Measurements from ENCODE around the gene MINPP1. TPM values are rescaled to one million over a fixed set of nuclear protein-coding genes. Genes with fewer than 3 reads are reported as not detected.

The MINPP1 gene
- total RNA-seq, 1 experiment from 2014 or later, result 37.0 TPM

DNA sequence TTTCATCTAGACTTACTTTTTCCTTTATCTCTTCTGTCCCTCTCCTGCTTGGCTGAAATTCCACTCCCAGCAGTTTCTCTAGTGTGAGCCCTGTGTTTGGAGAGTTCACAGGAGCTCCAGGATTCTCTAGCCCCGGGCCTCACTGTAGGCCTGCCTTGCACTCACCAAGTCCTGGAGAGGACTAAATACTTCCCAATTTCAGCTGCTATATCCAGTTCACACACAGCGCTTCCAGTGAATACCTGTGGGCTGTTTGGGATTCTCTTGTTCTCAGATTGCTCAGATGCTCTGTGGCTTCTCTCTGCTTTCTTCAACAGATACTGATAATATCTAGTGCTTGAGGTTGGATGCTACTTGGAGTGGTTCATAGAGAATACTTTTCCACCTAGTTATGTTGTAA lies 46.0 kb downstream of the MINPP1 start:
- intact Hi-C loops (cut with micrococcal nuclease; ENCODE audit: unreplicated experiment), result no loop called here
- in situ Hi-C loops (cut with HindIII; ENCODE audit: low pct_unique_long_range_greater_than_20kb, low sequenced_read_pairs), result no loop called here
- no TSS peak for BruUV-seq (replicated peaks)

GRCh38 chr10:87551326-87551725 lies 46.6 kb downstream of the MINPP1 start:
- TF ChIP-seq SIN3A (IDR thresholded peaks at IDR 0.05; ENCODE audit: borderline replicate concordance, insufficient read depth, low read depth, low read length) (no peak), POLR2AphosphoS5 (IDR thresholded peaks at IDR 0.05; ENCODE audit: low read depth, low read length) (no peak), TCF7L2 (IDR thresholded peaks at IDR 0.05; ENCODE audit: low read depth, low read length) (no peak), CTCF (IDR thresholded peaks at IDR 0.05) (no peak), REST (IDR thresholded peaks at IDR 0.05; ENCODE audit: insufficient read depth in 1 of 2, low read depth in 2 of 2, low read length in 1 of 2) (no peak)
- Histone ChIP-seq H3K36me3 (ENCODE audit: control insufficient read depth, insufficient read depth, low read length) (0 out of 2 replicates have a peak, but pooled peaks cover 8% of the 10 kb centered on the region), H3K27ac (ENCODE audit: low read length) (no peak overlapping the region), H3K4me1 (ENCODE audit: control insufficient read depth, insufficient read depth, low read length) (no peaks in the 10 kb centered on the region), H3K9me3 (ENCODE audit: control insufficient read depth, insufficient read depth, low read depth, low read length) (no peaks in the 10 kb centered on the region), H3K4me3 (ENCODE audit: low read depth in 2 of 2, low read length in 2 of 2) (no peak overlapping the region), H3K27me3 (ENCODE audit: control insufficient read depth, insufficient read depth, low read length) (no peaks in the 10 kb centered on the region)
- intact Hi-C loops (cut with micrococcal nuclease; ENCODE audit: unreplicated experiment), result no loop called here
- in situ Hi-C loops (cut with HindIII; ENCODE audit: low pct_unique_long_range_greater_than_20kb, low sequenced_read_pairs), result no loop called here
- no peak for ATAC-seq
- no peak for DNase-seq (ENCODE audit: low read depth, low spot score)
- BruUV-seq (replicated peaks), result no TSS peak
- ChIA-PET POLR2A (no interaction called here), CTCF (no interaction called here)

More for the DNA sequence above, 46.0 kb downstream of the MINPP1 start:
- no peaks in the 10 kb centered on the region for H3K27me3 ChIP-seq (ENCODE audit: control insufficient read depth, insufficient read depth, low read length)
- ChIA-PET CTCF (no interaction called here), POLR2A (no interaction called here)
- no peak for ATAC-seq
- no peak overlapping the region for H3K27ac ChIP-seq (ENCODE audit: low read length)
- TF ChIP-seq TCF7L2 (IDR thresholded peaks at IDR 0.05; ENCODE audit: low read depth, low read length) (no peak), REST (IDR thresholded peaks at IDR 0.05; ENCODE audit: insufficient read depth in 1 of 2, low read depth in 2 of 2, low read length in 1 of 2) (no peak), SIN3A (IDR thresholded peaks at IDR 0.05; ENCODE audit: borderline replicate concordance, insufficient read depth, low read depth, low read length) (no peak), CTCF (IDR thresholded peaks at IDR 0.05) (no peak), POLR2AphosphoS5 (IDR thresholded peaks at IDR 0.05; ENCODE audit: low read depth, low read length) (no peak)
- H3K36me3 ChIP-seq (ENCODE audit: control insufficient read depth, insufficient read depth, low read length), result 0 out of 2 replicates have a peak, but pooled peaks cover 8% of the 10 kb centered on the region
- no peak overlapping the region for H3K4me3 ChIP-seq (ENCODE audit: low read depth in 2 of 2, low read length in 2 of 2)
- DNase-seq (ENCODE audit: low read depth, low spot score), result no peak
- H3K9me3 ChIP-seq (ENCODE audit: control insufficient read depth, insufficient read depth, low read depth, low read length), result no peaks in the 10 kb centered on the region
- H3K4me1 ChIP-seq (ENCODE audit: control insufficient read depth, insufficient read depth, low read length), result no peaks in the 10 kb centered on the region
